ENCODE results near the gene SLITRK4. TPM values are rescaled to one million over a fixed set of nuclear protein-coding genes. Genes with fewer than 3 reads are reported as not detected.

Gene SLITRK4
- total and polyA plus RNA-seq, 7 experiments from 2014 or later, result 0.13 to 2.6 TPM; not detected in 5

- Histone ChIP-seq H3K27me3 (ENCODE audit: control insufficient read depth in 2 of 2, insufficient read depth in 2 of 2, low read length in 2 of 2) (no peaks in the 10 kb centered on the region), H3K4me1 (ENCODE audit: control insufficient read depth in 2 of 2, insufficient read depth in 2 of 2, low read length in 2 of 2) (no peaks in the 10 kb centered on the region), H3K27ac (ENCODE audit: low read depth, low read length) (no peak overlapping the region), H3K36me3 (ENCODE audit: control insufficient read depth in 2 of 3, insufficient read depth in 3 of 3, low read length in 3 of 3) (no peaks in the 10 kb centered on the region), H3K4me3 (ENCODE audit: low read length) (no peak overlapping the region), H3K9me3 (ENCODE audit: control insufficient read depth in 2 of 3, low read length in 3 of 3) (no peaks in the 10 kb centered on the region)
- CTCF ChIA-PET, result no interaction called here
- no peaks in the 10 kb centered on the region for H3K27me3 Mint-ChIP-seq
- no peak overlapping the region for H3K4me3 Mint-ChIP-seq
- ATAC-seq (no peak), DNase-seq (no peak)
- POLR2A ChIA-PET, result no interaction called here
- H3K27ac Mint-ChIP-seq, result no peak overlapping the region
- H3K36me3 Mint-ChIP-seq, result no peaks in the 10 kb centered on the region
- peaks cover 0 to 8% (median 0%) of the 10 kb centered on the region in 11 donors for H3K9me3 Mint-ChIP-seq
- no peaks in the 10 kb centered on the region for H3K4me1 Mint-ChIP-seq
- intact Hi-C loops (cut with micrococcal nuclease), result no loop called here
Measured at GRCh38 chrX:143661286-143661685, 25.4 kb upstream of the SLITRK4 start.

DNA sequence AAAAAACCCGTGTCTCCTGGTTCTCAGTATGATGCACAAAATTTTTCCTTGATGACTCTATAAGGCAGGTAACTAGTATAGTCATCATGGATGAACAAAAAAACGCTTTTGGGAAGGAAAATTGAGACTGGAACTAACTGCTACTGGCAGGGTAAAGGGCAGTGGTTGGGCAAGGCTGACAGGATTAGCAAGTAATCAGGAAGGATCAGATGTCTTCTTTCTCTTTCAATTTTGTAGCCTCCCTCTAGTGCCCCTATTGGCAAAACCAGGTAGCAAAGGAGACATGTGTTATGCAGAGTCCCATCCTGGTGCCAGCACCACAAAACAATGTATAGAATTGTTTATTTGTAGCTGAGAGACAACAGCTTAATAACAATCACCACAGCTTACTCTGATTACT, 12.8 kb upstream of the SLITRK4 start:
- ATAC-seq, result peak; percentile 61
- ChIA-PET POLR2A (no interaction called here), CTCF (no interaction called here)
- Mint-ChIP-seq H3K4me3 (no peak overlapping the region), H3K4me1 (no peaks in the 10 kb centered on the region), H3K9me3 (no peaks in the 10 kb centered on the region), H3K36me3 (no peaks in the 10 kb centered on the region), H3K27ac (no peak overlapping the region), H3K27me3 (no peaks in the 10 kb centered on the region)
- Histone ChIP-seq H3K36me3 (ENCODE audit: control insufficient read depth in 2 of 3, insufficient read depth in 3 of 3, low read length in 3 of 3) (no peaks in the 10 kb centered on the region), H3K27me3 (ENCODE audit: control insufficient read depth in 2 of 2, insufficient read depth in 2 of 2, low read length in 2 of 2) (no peaks in the 10 kb centered on the region), H3K9me3 (ENCODE audit: control insufficient read depth in 2 of 3, low read length in 3 of 3) (no peaks in the 10 kb centered on the region), H3K27ac (ENCODE audit: low read depth, low read length) (no peak overlapping the region), H3K4me1 (ENCODE audit: control insufficient read depth in 2 of 2, insufficient read depth in 2 of 2, low read length in 2 of 2) (no peaks in the 10 kb centered on the region), H3K4me3 (ENCODE audit: low read length) (no peak overlapping the region)
- intact Hi-C loops (cut with micrococcal nuclease), result no loop called here
- no peak for DNase-seq

GRCh38 chrX:143642426-143642825, 6.5 kb upstream of the SLITRK4 start:
- POLR2A ChIA-PET, result no interaction called here
- Histone ChIP-seq H3K27ac (ENCODE audit: low read depth, low read length) (no peak overlapping the region), H3K27me3 (ENCODE audit: control insufficient read depth in 2 of 2, insufficient read depth in 2 of 2, low read length in 2 of 2) (no peaks in the 10 kb centered on the region), H3K4me1 (ENCODE audit: control insufficient read depth in 2 of 2, insufficient read depth in 2 of 2, low read length in 2 of 2) (no peaks in the 10 kb centered on the region), H3K36me3 (ENCODE audit: control insufficient read depth in 2 of 3, insufficient read depth in 3 of 3, low read length in 3 of 3) (no peaks in the 10 kb centered on the region), H3K4me3 (ENCODE audit: low read length) (no peak overlapping the region), H3K9me3 (ENCODE audit: control insufficient read depth in 2 of 3, low read length in 3 of 3) (no peaks in the 10 kb centered on the region)
- Mint-ChIP-seq H3K27me3 (no peaks in the 10 kb centered on the region), H3K4me1 (no peaks in the 10 kb centered on the region), H3K4me3 (no peak overlapping the region), H3K27ac (no peak overlapping the region), H3K9me3 (no peaks in the 10 kb centered on the region), H3K36me3 (no peaks in the 10 kb centered on the region)
- no peak for DNase-seq
- CTCF ChIA-PET, result no interaction called here
- intact Hi-C loops (cut with micrococcal nuclease), result no loop called here
- no peak for ATAC-seq

DNA sequence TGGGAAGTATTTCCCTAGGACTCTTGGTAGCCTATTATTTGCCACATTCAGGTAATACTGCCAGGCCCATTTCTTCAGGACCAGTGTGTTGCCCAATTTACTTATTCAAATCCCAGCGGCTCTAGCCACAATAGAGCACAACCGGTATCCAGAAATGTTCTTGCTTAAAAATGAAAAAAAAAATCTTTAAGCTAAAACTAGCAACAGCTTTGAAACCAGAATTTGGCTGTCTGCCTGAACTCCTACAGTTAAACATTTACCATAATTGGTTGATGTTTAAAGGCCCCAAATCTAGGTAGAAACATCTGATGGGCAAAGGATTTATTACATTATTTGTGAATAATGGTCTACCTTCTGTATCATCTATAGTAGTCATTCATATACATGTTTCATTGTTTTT, 930 bp upstream of the SLITRK4 start:
- ATAC-seq (no peak), DNase-seq (no peak)
- Histone ChIP-seq H3K36me3 (ENCODE audit: control insufficient read depth in 2 of 3, insufficient read depth in 3 of 3, low read length in 3 of 3) (no peaks in the 10 kb centered on the region), H3K9me3 (ENCODE audit: control insufficient read depth in 2 of 3, low read length in 3 of 3) (no peaks in the 10 kb centered on the region), H3K27me3 (ENCODE audit: control insufficient read depth in 2 of 2, insufficient read depth in 2 of 2, low read length in 2 of 2) (no peaks in the 10 kb centered on the region), H3K4me1 (ENCODE audit: control insufficient read depth in 2 of 2, insufficient read depth in 2 of 2, low read length in 2 of 2) (no peaks in the 10 kb centered on the region), H3K4me3 (ENCODE audit: low read length) (no peak overlapping the region), H3K27ac (ENCODE audit: low read depth, low read length) (no peak overlapping the region)
- Mint-ChIP-seq H3K4me1 (peaks cover 0 to 5% (median 0%) of the 10 kb centered on the region in 7 donors), H3K36me3 (peaks cover 0 to 4% (median 0%) of the 10 kb centered on the region in 5 donors), H3K27me3 (peaks cover 13 to 17% (median 16%) of the 10 kb centered on the region in 5 donors), H3K4me3 (no peak overlapping the region), H3K9me3 (peaks cover 0 to 9% (median 4%) of the 10 kb centered on the region in 11 donors), H3K27ac (no peak overlapping the region)
- intact Hi-C loops (cut with micrococcal nuclease), result no loop called here
- POLR2A ChIA-PET, result no interaction called here
- CTCF ChIA-PET, result no interaction called here

DNA sequence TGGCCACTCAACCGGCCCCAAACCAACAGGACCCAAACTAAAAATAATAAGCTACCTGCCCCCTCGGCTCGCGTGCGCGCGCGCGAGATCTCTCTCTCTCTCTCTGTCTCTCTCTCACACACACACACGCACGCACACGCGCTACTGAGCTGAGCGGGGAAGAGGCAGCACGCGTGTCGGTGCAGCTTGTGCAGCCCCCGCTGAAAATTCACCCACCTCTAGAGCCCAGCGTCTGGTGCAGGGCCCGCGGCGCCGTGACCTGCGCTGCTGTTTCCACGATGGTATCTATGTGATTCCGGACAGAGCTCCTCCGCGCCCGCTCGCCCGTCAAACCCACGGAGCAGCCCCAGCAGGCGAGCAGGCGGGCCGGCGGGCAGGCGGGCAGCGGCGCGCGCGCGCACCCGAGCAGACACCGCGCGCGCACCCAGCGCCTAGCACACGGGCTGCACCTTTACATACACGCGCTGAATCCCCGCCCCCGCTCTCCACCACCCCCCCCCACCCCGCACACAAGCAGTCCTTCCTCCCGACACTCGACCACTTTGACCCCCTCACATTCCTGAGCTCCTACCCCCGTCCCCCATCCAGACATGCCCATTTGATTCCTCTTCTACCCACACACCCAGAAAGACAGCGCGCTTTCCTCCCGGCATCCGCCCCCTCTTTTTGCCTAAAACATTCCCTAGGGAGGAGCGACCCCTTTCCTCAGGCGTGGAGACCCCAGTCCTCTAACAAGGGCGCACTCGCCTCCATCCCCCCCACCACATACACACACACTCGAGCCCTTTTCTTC, 1.0 kb downstream of the SLITRK4 start:
- H3K4me3 Mint-ChIP-seq, result peak overlapping the region in 1 of 10 donors; percentile 39
- DNase-seq (no peak), ATAC-seq (no peak)
- H3K36me3 Mint-ChIP-seq, result peaks cover 0 to 4% (median 0%) of the 10 kb centered on the region in 5 donors
- peaks cover 0 to 5% (median 0%) of the 10 kb centered on the region in 7 donors for H3K4me1 Mint-ChIP-seq
- CTCF ChIA-PET, result no interaction called here
- no peaks in the 10 kb centered on the region for H3K9me3 ChIP-seq (ENCODE audit: control insufficient read depth in 2 of 3, low read length in 3 of 3)
- H3K27me3 Mint-ChIP-seq, result peaks cover 13 to 19% (median 16%) of the 10 kb centered on the region in 5 donors
- H3K9me3 Mint-ChIP-seq, result peaks cover 0 to 9% (median 4%) of the 10 kb centered on the region in 11 donors
- intact Hi-C loops (cut with micrococcal nuclease), result no loop called here
- H3K4me1 ChIP-seq (ENCODE audit: control insufficient read depth in 2 of 2, insufficient read depth in 2 of 2, low read length in 2 of 2), result no peaks in the 10 kb centered on the region
- H3K27me3 ChIP-seq (ENCODE audit: control insufficient read depth in 2 of 2, insufficient read depth in 2 of 2, low read length in 2 of 2), result no peaks in the 10 kb centered on the region
- POLR2A ChIA-PET, result no interaction called here
- H3K27ac ChIP-seq (ENCODE audit: low read depth, low read length), result no peak overlapping the region
- H3K27ac Mint-ChIP-seq, result no peak overlapping the region
- no peak overlapping the region for H3K4me3 ChIP-seq (ENCODE audit: low read length)
- H3K36me3 ChIP-seq (ENCODE audit: control insufficient read depth in 2 of 3, insufficient read depth in 3 of 3, low read length in 3 of 3), result no peaks in the 10 kb centered on the region

- no peak overlapping the region for H3K4me3 Mint-ChIP-seq
- intact Hi-C loops (cut with micrococcal nuclease), result no loop called here
- no peak for ATAC-seq
- H3K36me3 Mint-ChIP-seq, result peaks cover 0 to 4% (median 0%) of the 10 kb centered on the region in 5 donors
- peaks cover 13 to 19% (median 16%) of the 10 kb centered on the region in 5 donors for H3K27me3 Mint-ChIP-seq
- no peak for DNase-seq
- Histone ChIP-seq H3K27me3 (ENCODE audit: control insufficient read depth in 2 of 2, insufficient read depth in 2 of 2, low read length in 2 of 2) (no peaks in the 10 kb centered on the region), H3K27ac (ENCODE audit: low read depth, low read length) (no peak overlapping the region), H3K9me3 (ENCODE audit: control insufficient read depth in 2 of 3, low read length in 3 of 3) (no peaks in the 10 kb centered on the region), H3K4me3 (ENCODE audit: low read length) (no peak overlapping the region), H3K36me3 (ENCODE audit: control insufficient read depth in 2 of 3, insufficient read depth in 3 of 3, low read length in 3 of 3) (no peaks in the 10 kb centered on the region), H3K4me1 (ENCODE audit: control insufficient read depth in 2 of 2, insufficient read depth in 2 of 2, low read length in 2 of 2) (no peaks in the 10 kb centered on the region)
- POLR2A ChIA-PET, result no interaction called here
- peaks cover 0 to 9% (median 4%) of the 10 kb centered on the region in 11 donors for H3K9me3 Mint-ChIP-seq
- peaks cover 0 to 5% (median 0%) of the 10 kb centered on the region in 7 donors for H3K4me1 Mint-ChIP-seq
- H3K27ac Mint-ChIP-seq, result no peak overlapping the region
- CTCF ChIA-PET, result no interaction called here
Measured at GRCh38 chrX:143634309-143634662, 1.6 kb downstream of the SLITRK4 start.

All from naive thymus-derived CD4-positive, alpha-beta T cell (primary cell).